ES-I3 (cell line): ENCODE data around the gene FJX1.
"Not testable (repeated sequence)": the region's sequence is repeated elsewhere in the genome, so short reads cannot be mapped to it uniquely, and the experiment has no call there.

ENCODE experiments used
- H3K36me3 ChIP-seq: 2 replicates; pipeline ENCODE4 v1.6.1; 2013; ENCODE audit warnings: mild to moderate bottlenecking, low read length, control low read depth, moderate library complexity; ENCODE audit not compliant: insufficient read depth
- H3K4me1 ChIP-seq: 2 replicates; pipeline ENCODE4 v1.6.1; 2013; ENCODE audit warnings: mild to moderate bottlenecking, control low read depth, low read length; ENCODE audit not compliant: insufficient read depth
- H3K9ac ChIP-seq: 2 replicates; pipeline ENCODE4 v1.6.1; 2013; ENCODE audit warnings: low read depth, mild to moderate bottlenecking, low read length, moderate library complexity
- H3K9me3 ChIP-seq: 2 replicates; pipeline ENCODE4 v1.6.1; 2013; ENCODE audit warnings: mild to moderate bottlenecking, low read length, moderate library complexity; ENCODE audit not compliant: control insufficient read depth, insufficient read depth

Gene FJX1

GRCh38 chr11:35658020-35658948 is 40.0 kb downstream of the FJX1 start:
- Histone ChIP-seq H3K36me3 (no peaks in the 10 kb centered on the region), H3K9me3 (no peaks in the 10 kb centered on the region), H3K9ac (no peak overlapping the region), H3K4me1 (peaks cover 4% of the 10 kb centered on the region; the same call in 1 of the 2 replicates)

GRCh38 chr11:35661534-35661933 is 43.3 kb downstream of the FJX1 start:
- H3K9me3 ChIP-seq, result peaks cover 18% of the 10 kb centered on the region; the same call in 1 of the 2 replicates
- H3K36me3 ChIP-seq, result no peaks in the 10 kb centered on the region
- no peak overlapping the region for H3K9ac ChIP-seq
- H3K4me1 ChIP-seq, result no peaks in the 10 kb centered on the region

GRCh38 chr11:35662061-35662648 is 43.9 kb downstream of the FJX1 start:
- Histone ChIP-seq H3K9ac (peak overlapping the region; percentile 60), H3K36me3 (no peaks in the 10 kb centered on the region), H3K9me3 (peaks cover 18% of the 10 kb centered on the region; the same call in 1 of the 2 replicates), H3K4me1 (no peaks in the 10 kb centered on the region)

- peak within 1 kb of the TSS; percentile 60 for H3K9ac ChIP-seq
- H3K4me1 ChIP-seq, result no peaks in the 10 kb centered on the region
- H3K36me3 ChIP-seq, result no peaks in the 10 kb centered on the region
- H3K9me3 ChIP-seq, result peaks cover 18% of the 10 kb centered on the region; the same call in 1 of the 2 replicates
Measured at GRCh38 chr11:35662649-35663407, 44.6 kb downstream of the FJX1 start, which contains the start of gene TRIM44. Gene TRIM44, plus strand, starts transcription at chr11:35662775. Its CDS starts 337 bp downstream, at chr11:35663112.

- H3K4me1 ChIP-seq, result no peaks in the 10 kb centered on the region
- no peaks in the 10 kb centered on the region for H3K36me3 ChIP-seq
- peak overlapping the region; percentile 60 for H3K9ac ChIP-seq
- H3K9me3 ChIP-seq, result peaks cover 18% of the 10 kb centered on the region; the same call in 1 of the 2 replicates
Measured at GRCh38 chr11:35663408-35663702, 45.1 kb downstream of the FJX1 start.

- Histone ChIP-seq H3K4me1 (no peaks in the 10 kb centered on the region), H3K9me3 (peaks cover 18% of the 10 kb centered on the region; the same call in 1 of the 2 replicates), H3K9ac (no peak overlapping the region), H3K36me3 (no peaks in the 10 kb centered on the region)
Measured at GRCh38 chr11:35664977-35665441, 46.7 kb downstream of the FJX1 start.

GRCh38 chr11:35667257-35667656 is 49.0 kb downstream of the FJX1 start:
- H3K36me3 ChIP-seq, result no peaks in the 10 kb centered on the region

GRCh38 chr11:35668350-35668749 is 50.1 kb downstream of the FJX1 start:
- H3K36me3 ChIP-seq, result not testable (repeated sequence)
- peaks cover 14% of the 10 kb centered on the region for H3K4me1 ChIP-seq
- peaks cover 18% of the 10 kb centered on the region; the same call in 1 of the 2 replicates for H3K9me3 ChIP-seq

More at GRCh38 chr11:35667257-35667656, 49.0 kb downstream of the FJX1 start:
- peaks cover 7% of the 10 kb centered on the region for H3K4me1 ChIP-seq
- H3K9ac ChIP-seq, result no peak overlapping the region
- H3K9me3 ChIP-seq, result peaks cover 18% of the 10 kb centered on the region; the same call in 1 of the 2 replicates

More at GRCh38 chr11:35668350-35668749, 50.1 kb downstream of the FJX1 start:
- not testable (repeated sequence) for H3K9ac ChIP-seq
